HG03280 (cell line): ENCODE measurements around the gene BCR.
A peak's percentile ranks its signal among the peaks of the same experiment; 100 is the strongest.
"Not testable (repeated sequence)": the region's sequence is repeated elsewhere in the genome, so short reads cannot be mapped to it uniquely, and the experiment has no call there.

Experiments
- ATAC-seq: cut with Tn5 transposase; IDR thresholded peaks from one replicate; pipeline ENCODE4 v1.9.1; 2021; ENCODE audit warnings: mild to moderate bottlenecking, moderate library complexity; ENCODE audit not compliant: unreplicated experiment

The BCR gene

GRCh38 chr22:23180301-23180892, at the start of gene BCR:
Gene BCR (plus strand): TSS chr22:23180509. CDS start chr22:23180961, 452 bp downstream.
- peak; percentile 57 for ATAC-seq

GRCh38 chr22:23130697-23131096, 49.6 kb upstream of the BCR start:
- no peak for ATAC-seq

DNA sequence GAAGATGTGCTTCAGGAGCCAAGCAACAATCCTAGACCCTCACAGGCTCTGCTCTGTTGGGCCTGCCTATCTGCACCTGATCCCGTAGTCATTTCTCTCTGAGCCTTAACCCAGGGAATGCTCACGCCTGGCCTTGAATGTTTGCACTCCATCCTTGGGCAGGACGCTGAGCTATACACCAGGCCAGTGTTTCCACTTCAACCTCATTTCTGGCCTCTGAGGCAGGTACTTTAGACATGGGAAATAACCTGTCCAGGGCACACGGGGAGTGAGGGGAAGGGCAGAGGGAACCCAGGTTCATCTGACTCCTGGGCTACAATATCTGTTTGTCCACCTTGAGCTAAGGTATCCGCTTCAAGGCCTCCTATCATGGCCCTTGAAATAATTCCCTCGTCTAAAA, 48.4 kb upstream of the BCR start:
- ATAC-seq, result no peak

GRCh38 chr22:23132376-23133091, 47.8 kb upstream of the BCR start:
- no peak for ATAC-seq

DNA sequence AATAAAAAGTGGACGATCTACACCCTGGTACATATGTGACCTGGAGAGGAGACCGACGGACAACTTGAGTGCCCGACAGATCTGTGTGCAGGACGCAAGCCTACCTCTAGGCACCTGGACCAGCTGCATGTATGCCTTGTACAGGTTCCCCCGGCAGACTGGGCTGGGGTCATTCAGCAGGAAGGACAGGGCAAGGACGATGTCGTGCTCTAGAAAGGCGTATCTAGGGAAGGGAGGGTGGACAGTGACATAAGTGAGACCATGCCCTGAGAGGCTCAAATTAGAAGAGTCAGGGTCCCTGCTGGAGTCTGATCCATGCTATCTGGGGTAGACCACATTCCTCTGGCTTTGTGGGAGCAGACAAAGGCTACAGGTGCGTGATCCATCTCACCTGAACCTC, 46.4 kb upstream of the BCR start:
- ATAC-seq, result no peak

DNA sequence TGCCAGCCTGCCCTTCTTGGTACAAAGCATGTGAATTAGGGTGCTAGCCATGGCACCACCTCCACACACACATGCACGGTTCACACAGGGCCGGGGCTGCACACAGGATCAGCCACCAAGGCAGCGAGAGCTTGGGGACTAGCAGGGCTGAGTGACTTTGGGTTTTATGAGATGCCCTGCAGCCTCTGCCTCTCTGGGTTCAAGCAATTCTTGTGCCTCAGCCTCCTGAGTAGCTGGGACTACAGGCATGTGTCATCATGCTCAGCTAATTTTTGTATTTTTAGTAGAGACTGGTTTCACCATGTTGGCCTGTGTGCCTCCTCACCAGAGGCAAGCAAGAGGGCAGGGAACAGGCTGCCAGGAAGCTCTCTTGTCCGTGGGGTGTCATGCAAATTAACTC, 43.3 kb upstream of the BCR start:
- ATAC-seq, result not testable (repeated sequence)

DNA sequence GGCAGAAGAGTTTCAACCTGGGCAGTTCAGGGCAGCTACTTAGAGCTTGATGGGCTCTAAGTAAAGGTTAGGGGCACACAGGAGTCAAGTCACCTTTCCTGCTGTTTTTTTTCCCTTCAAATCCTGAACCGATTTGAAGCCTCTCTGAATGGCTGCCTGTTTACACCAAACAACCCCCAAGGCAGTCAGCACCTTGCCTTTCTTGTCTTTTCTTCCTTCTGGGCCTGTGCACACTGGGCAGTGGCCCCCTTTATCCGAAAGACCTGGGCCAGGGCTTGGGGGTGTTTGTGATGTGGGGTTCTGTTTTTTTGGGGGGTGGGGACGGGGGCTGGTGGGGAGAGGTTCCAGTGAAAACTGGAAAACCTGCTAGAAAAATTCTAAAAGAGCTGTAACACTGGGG, 42.8 kb upstream of the BCR start:
- no peak for ATAC-seq

- ATAC-seq, result no peak
Observed at GRCh38 chr22:23137905-23138561, 42.3 kb upstream of the BCR start.

GRCh38 chr22:23138584-23139435, 41.5 kb upstream of the BCR start:
- no peak for ATAC-seq

GRCh38 chr22:23140385-23140784, 39.9 kb upstream of the BCR start:
- no peak for ATAC-seq

DNA sequence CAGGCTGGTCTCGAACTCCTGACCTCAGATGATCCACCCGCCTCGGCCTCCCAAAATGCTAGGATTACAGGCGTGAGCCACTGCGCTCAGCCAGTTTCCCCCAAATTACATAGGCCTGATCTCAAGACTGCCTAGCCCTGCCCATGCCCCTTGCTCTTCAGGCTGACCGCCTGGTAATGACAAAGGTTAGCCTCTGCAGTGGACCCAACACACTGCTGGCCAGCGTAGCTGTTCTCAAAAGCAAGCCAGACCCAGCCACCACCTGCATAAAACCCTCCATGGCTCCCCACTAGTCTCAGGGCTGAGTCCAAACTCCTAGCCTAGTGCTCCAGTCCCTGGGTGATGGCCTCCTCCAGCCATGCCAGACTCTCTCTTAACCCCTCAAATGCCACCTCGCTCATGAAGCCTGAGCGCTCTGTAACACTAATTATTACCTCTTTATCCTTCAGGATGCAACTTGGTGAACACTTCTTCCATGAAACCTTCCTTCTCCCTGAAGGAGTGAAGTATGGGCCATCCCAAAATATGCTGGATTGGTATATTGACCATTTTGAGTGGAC, 37.7 kb upstream of the BCR start:
- no peak for ATAC-seq

GRCh38 chr22:23143119-23143518, 37.2 kb upstream of the BCR start:
- ATAC-seq, result no peak

GRCh38 chr22:23144432-23144831, 35.9 kb upstream of the BCR start:
- no peak for ATAC-seq

DNA sequence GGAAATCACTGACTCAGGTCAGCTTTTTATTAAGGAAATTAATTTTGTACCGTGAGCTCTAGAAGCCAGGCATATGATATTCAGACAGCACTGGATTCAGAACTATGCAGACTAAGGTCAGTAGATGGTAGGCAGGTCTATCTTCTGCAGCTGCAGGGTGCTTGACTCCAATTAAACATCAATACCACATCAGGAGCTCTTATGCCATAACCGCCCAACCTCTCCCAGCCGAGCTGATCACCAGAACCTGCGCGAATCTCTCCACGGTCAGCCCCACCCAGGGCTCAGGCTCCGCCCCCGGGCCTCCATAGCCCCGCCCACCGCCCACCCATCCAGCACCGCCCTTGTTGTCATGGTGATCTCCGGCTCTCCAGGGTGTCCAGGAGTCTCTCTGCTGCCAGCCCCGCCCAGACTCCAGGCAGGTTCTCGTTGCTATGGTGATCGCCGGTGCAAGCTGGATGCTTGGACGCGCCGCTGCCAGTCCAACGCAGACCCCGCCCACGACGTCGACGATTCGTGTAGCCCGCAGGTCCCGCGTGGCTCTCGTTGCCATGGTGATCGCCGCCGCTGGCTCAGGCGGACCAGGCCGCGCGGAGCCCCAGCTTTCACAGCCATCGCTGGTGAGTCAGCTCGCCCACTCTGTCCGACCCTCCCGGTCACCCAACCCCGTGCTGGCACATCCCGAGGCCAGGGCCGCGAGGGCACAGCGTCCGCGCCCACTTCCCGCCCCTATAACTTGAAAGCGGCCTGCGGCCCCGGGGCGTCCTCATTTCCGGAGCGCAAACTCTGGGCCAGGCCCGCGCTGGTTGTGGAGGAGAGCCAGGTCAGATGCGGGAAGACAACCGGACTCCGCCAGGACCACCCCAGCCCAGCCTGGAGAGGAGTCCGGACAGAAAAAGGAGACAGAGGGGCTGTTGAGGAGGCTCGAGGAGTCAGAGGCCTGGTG, 35.1 kb upstream of the BCR start, which contains the start of gene RAB36:
Gene RAB36 (plus strand): TSS at position 546 of the 946 bp plus-strand sequence. CDS start 1,140 bp downstream, outside the sequence.
- ATAC-seq, result peak; percentile 47

DNA sequence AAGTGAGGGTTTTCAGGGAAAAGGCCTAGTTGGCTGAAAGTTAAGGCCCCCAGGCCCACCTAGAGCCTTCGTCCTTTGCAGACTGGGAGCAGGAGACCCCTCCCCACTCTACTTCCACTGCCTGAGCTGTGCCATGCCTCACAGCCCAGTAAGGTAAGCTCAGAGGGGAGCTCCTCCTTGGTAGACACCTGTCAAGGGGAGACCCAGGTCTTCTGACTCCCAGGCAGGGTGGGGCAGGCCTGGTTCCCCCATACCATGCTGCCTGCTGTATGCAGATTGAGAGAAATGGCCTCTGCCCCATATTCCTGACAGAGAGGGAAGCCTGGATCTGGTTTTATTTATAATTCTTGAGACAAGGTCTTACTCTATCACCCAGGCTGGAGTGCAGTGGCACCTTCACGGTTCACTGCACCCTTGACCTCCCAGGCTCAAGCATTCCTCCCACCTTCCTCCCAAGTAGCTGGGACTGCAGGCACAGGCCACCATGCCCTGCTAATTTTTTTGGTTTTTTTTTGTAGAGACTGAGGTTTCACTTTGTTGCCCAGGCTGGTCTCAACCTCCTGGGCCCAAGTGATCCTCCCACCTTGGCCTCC, 34.3 kb upstream of the BCR start:
- no peak for ATAC-seq

GRCh38 chr22:23146478-23147205, 33.7 kb upstream of the BCR start:
- ATAC-seq, result no peak

GRCh38 chr22:23147617-23148387, 32.5 kb upstream of the BCR start:
- no peak for ATAC-seq

DNA sequence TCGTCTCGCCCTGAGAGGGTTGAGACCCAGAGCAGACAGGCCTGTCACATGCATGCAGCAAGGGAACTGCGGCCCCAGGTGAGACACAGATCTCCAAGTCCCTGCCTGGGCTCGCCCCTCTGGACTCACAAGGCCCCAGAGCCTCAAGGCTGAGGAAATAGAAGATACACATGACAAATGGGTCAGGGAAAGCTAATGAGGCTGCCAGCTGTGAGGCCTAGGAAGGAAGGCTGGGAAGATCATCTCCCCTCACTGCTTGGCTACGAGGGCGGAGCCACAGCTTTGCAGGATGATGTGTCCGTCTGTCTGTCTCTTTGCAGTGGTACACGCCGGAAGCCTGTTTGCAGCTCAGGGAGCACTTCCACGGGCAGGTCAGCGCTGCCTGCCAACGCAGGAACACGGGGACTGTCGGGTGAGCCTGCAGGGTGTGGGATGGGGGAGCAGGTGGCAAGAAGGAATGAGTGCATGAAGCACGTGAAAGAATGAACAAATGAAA, 30.5 kb upstream of the BCR start:
- no peak for ATAC-seq
